SH-SY5Y (cell line): Measurements from ENCODE around the gene COL26A1.

Experiments
- GATA2 ChIP-seq: IDR thresholded peaks from 2 replicates; pipeline ENCODE4 v1.6.1; 2011; ENCODE audit warnings: mild to moderate bottlenecking, low read depth, low read length
- GATA3 ChIP-seq: IDR thresholded peaks from 2 replicates; pipeline ENCODE4 v1.6.1; 2011; ENCODE audit warnings: low read depth, mild to moderate bottlenecking, low read length, moderate library complexity

GRCh38 chr7:101536668-101537067 lies 174.0 kb downstream of the COL26A1 start:
- TF ChIP-seq GATA3 (no peak), GATA2 (no peak)
